Hair follicle dermal papilla cell (primary cell): ENCODE measurements around the gene HCAR3. TPM values are rescaled to one million over a fixed set of nuclear protein-coding genes. Genes with fewer than 3 reads are reported as not detected.

Experiments
- small RNA-seq: library from RNA; depleted of rRNA; stranded (forward); fragments of <200 nt; gene quantifications from one replicate; pipeline ENCODE3, GENCODE V24; 2012
- total RNA-seq: library from RNA; depleted of rRNA; stranded (reverse); fragments of >200 nt; gene quantifications from 2 replicates; pipeline ENCODE4 v1.2.3, GENCODE V29; 2012

The HCAR3 gene
- not detected in 2 replicates for total RNA-seq

GRCh38 chr12:122716658-122717057 lies at the start of gene HCAR3:
Gene HCAR3 (minus strand): TSS chr12:122716811. CDS start chr12:122716737, 74 bp downstream.

GRCh38 chr12:122752464-122753318 lies 36.1 kb upstream of the HCAR3 start, which contains the start of gene DENR:
Gene DENR (plus strand): TSS chr12:122752824. CDS start chr12:122753702, 878 bp downstream.

GRCh38 chr12:122730215-122731014 lies 13.8 kb upstream of the HCAR3 start, which contains the start of gene HCAR1:
Gene HCAR1 (minus strand): TSS chr12:122730844. CDS start chr12:122730339, 505 bp downstream.

GRCh38 chr12:122702890-122703611 lies 13.6 kb downstream of the HCAR3 start, which contains the start of gene HCAR2:
Gene HCAR2 (minus strand): TSS chr12:122703357. CDS start chr12:122703283, 74 bp downstream.

Small RNAs within 50 kb of the gene (small RNA-seq; reads per million reads assigned to genes)
- gene AC026333.2 = not detected

Other genes with a start within 250 kb of the HCAR3 start
- gene ZCCHC8, start 215.9 kb downstream of the HCAR3 start, total RNA-seq = 13.1 and 16.6 TPM in 2 replicates
- 28.8 and 38.3 TPM in 2 replicates for gene RSRC2, start 189.9 kb downstream of the HCAR3 start, total RNA-seq
- 7.3 and 10.5 TPM in 2 replicates for gene KNTC1, start 189.6 kb downstream of the HCAR3 start, total RNA-seq
- gene HCAR2, start 13.5 kb downstream of the HCAR3 start, total RNA-seq = not detected in 2 replicates
- gene HCAR1, start 14.0 kb upstream of the HCAR3 start, total RNA-seq = under 0.01 and 0.16 TPM in 2 replicates
- gene DENR, start 36.0 kb upstream of the HCAR3 start, total RNA-seq = 29.4 and 36.8 TPM in 2 replicates
- 0.49 and 0.65 TPM in 2 replicates for gene CCDC62, start 57.8 kb upstream of the HCAR3 start, total RNA-seq
- gene HIP1R, start 118.6 kb upstream of the HCAR3 start, total RNA-seq = 7.4 and 8.0 TPM in 2 replicates
- 32.3 and 39.1 TPM in 2 replicates for gene VPS37B, start 179.3 kb upstream of the HCAR3 start, total RNA-seq
- gene ABCB9, start 249.7 kb upstream of the HCAR3 start, total RNA-seq = 10.7 and 14.4 TPM in 2 replicates